ENCODE measurements around the gene MALT1. TPM values are rescaled to one million over a fixed set of nuclear protein-coding genes. Genes with fewer than 3 reads are reported as not detected.

MALT1 gene
- total RNA-seq, 1 donor from 2014 or later, result 14.5 TPM

GRCh38 chr18:58691256-58691655 lies 20.0 kb downstream of the MALT1 start:
- DNase-seq (ENCODE audit: low read depth in 2 of 2), result no peak

GRCh38 chr18:58692422-58693185 lies 21.3 kb downstream of the MALT1 start:
- DNase-seq (ENCODE audit: low read depth in 2 of 2), result no peak

GRCh38 chr18:58694221-58694620 lies 23.0 kb downstream of the MALT1 start:
- no peak for DNase-seq (ENCODE audit: low read depth in 2 of 2)

GRCh38 chr18:58694720-58695468 lies 23.6 kb downstream of the MALT1 start:
- DNase-seq (ENCODE audit: low read depth in 2 of 2), result no peak

- DNase-seq (ENCODE audit: low read depth in 2 of 2), result no peak
Measured at GRCh38 chr18:58695772-58696171, 24.5 kb downstream of the MALT1 start.

- no peak for DNase-seq (ENCODE audit: low read depth in 2 of 2)
Measured at GRCh38 chr18:58697146-58697545, 25.9 kb downstream of the MALT1 start.

GRCh38 chr18:58698701-58699193 lies 27.5 kb downstream of the MALT1 start:
- DNase-seq (ENCODE audit: low read depth in 2 of 2), result no peak

- DNase-seq (ENCODE audit: low read depth in 2 of 2), result no peak
Measured at GRCh38 chr18:58699551-58699950, 28.3 kb downstream of the MALT1 start.

- DNase-seq (ENCODE audit: low read depth in 2 of 2), result no peak
Measured at GRCh38 chr18:58700209-58700608, 28.9 kb downstream of the MALT1 start.

GRCh38 chr18:58712930-58713329 lies 41.7 kb downstream of the MALT1 start:
- no peak for DNase-seq (ENCODE audit: low read depth in 2 of 2)

GRCh38 chr18:58714259-58714658 lies 43.0 kb downstream of the MALT1 start:
- DNase-seq (ENCODE audit: low read depth in 2 of 2), result no peak

- DNase-seq (ENCODE audit: low read depth in 2 of 2), result no peak
Measured at GRCh38 chr18:58714821-58715220, 43.6 kb downstream of the MALT1 start.

GRCh38 chr18:58715540-58715939 lies 44.3 kb downstream of the MALT1 start:
- peak in 1 of 2 donors; percentile 23 for DNase-seq (ENCODE audit: low read depth in 2 of 2)

- DNase-seq (ENCODE audit: low read depth in 2 of 2), result no peak
Measured at GRCh38 chr18:58716060-58716756, 44.9 kb downstream of the MALT1 start.

- DNase-seq (ENCODE audit: low read depth in 2 of 2), result no peak
Measured at GRCh38 chr18:58721566-58722239, 50.4 kb downstream of the MALT1 start.

- DNase-seq (ENCODE audit: low read depth in 2 of 2), result peak; percentile 8 to 76
Measured at GRCh38 chr18:58723810-58724602, 52.7 kb downstream of the MALT1 start.

GRCh38 chr18:58726671-58727070 lies 55.4 kb downstream of the MALT1 start:
- no peak for DNase-seq (ENCODE audit: low read depth in 2 of 2)

GRCh38 chr18:58727776-58728500 lies 56.7 kb downstream of the MALT1 start:
- DNase-seq (ENCODE audit: low read depth in 2 of 2), result no peak

GRCh38 chr18:58728719-58729118 lies 57.5 kb downstream of the MALT1 start:
- no peak for DNase-seq (ENCODE audit: low read depth in 2 of 2)

GRCh38 chr18:58730618-58731017 lies 59.4 kb downstream of the MALT1 start:
- no peak for DNase-seq (ENCODE audit: low read depth in 2 of 2)
